Measurements from ENCODE around the gene TSHZ2.

GRCh38 chr20:53072923-53073579, 100.9 kb downstream of the TSHZ2 start:
- no peak for TF ChIP-seq POLR2AphosphoS5 (IDR thresholded peaks at IDR 0.05)
- TF ChIP-seq CTCF (IDR thresholded peaks at IDR 0.05), result no peak
- TF ChIP-seq EP300 (IDR thresholded peaks at IDR 0.05), result no peak
